OCI-LY1 (cell line): Measurements from ENCODE around the gene PACRG.

Experiments
- H2AFZ ChIP-seq: fragments of 200-600 bp; sonication (generic), shearing (Covaris generic); 2 replicates; pipeline ENCODE4 v1.6.0; 2014; ENCODE audit warnings: antibody characterized with exemption, mild to moderate bottlenecking, low read length
- H3F3A ChIP-seq: fragments of 200-600 bp; sonication (generic), shearing (Covaris generic); 2 replicates; pipeline ENCODE4 v1.6.0; 2014; ENCODE audit warnings: mild to moderate bottlenecking, antibody characterized with exemption, low read length, moderate library complexity; ENCODE audit not compliant: insufficient read depth
- H3K27ac ChIP-seq: fragments of 200-600 bp; sonication (generic); 2 replicates; pipeline ENCODE4 v1.5.1; 2014; ENCODE audit warnings: low read length, mixed run types, mild to moderate bottlenecking, low read depth; ENCODE audit not compliant: poor library complexity, severe bottlenecking
- H3K27me3 ChIP-seq: fragments of 200-600 bp; sonication (generic); 2 replicates; pipeline ENCODE4 v1.6.0; 2014; ENCODE audit warnings: antibody characterized with exemption, mild to moderate bottlenecking, low read length, moderate library complexity; ENCODE audit not compliant: insufficient read depth
- H3K36me3 ChIP-seq: fragments of 200-600 bp; sonication (generic); 2 replicates; pipeline ENCODE4 v1.6.1; 2014; ENCODE audit warnings: mild to moderate bottlenecking, antibody characterized with exemption, low read length, moderate library complexity, mixed read lengths; ENCODE audit not compliant: insufficient read depth
- H3K4me1 ChIP-seq: fragments of 200-600 bp; sonication (generic); 2 replicates; pipeline ENCODE4 v1.5.1; 2014; ENCODE audit warnings: mild to moderate bottlenecking, low read length, moderate library complexity; ENCODE audit not compliant: insufficient read depth, severe bottlenecking
- H3K4me2 ChIP-seq: fragments of 200-600 bp; sonication (generic), shearing (Covaris generic); 2 replicates; pipeline ENCODE4 v1.6.1; 2014; ENCODE audit warnings: low read length
- H3K4me3 ChIP-seq: fragments of 200-600 bp; sonication (generic); 2 replicates; pipeline ENCODE4 v1.5.1; 2014; ENCODE audit warnings: low read length, low read depth, mild to moderate bottlenecking, mixed read lengths; ENCODE audit not compliant: poor library complexity, severe bottlenecking
- H3K79me2 ChIP-seq: fragments of 200-600 bp; shearing (Covaris generic); 2 replicates; pipeline ENCODE4 v1.6.1; 2016; ENCODE audit warnings: mixed run types, low read length, mixed read lengths; ENCODE audit not compliant: insufficient read depth
- H3K9ac ChIP-seq: fragments of 200-600 bp; sonication (generic), shearing (Covaris generic); 2 replicates; pipeline ENCODE4 v1.6.1; 2014; ENCODE audit warnings: mild to moderate bottlenecking, low read length, mixed read lengths
- H3K9me2 ChIP-seq: fragments of 200-600 bp; sonication (generic), shearing (Covaris generic); 2 replicates; pipeline ENCODE4 v1.6.1; 2014; ENCODE audit warnings: low read depth, mild to moderate bottlenecking, low read length, mixed read lengths
- H3K9me3 ChIP-seq: fragments of 200-600 bp; shearing (Covaris generic); 2 replicates; pipeline ENCODE4 v1.6.1; 2014; ENCODE audit warnings: low read length, mixed read lengths
- H4K20me1 ChIP-seq: fragments of 200-600 bp; sonication (generic), shearing (Covaris generic); 2 replicates; pipeline ENCODE4 v1.6.0; 2016; ENCODE audit warnings: mild to moderate bottlenecking, low read length; ENCODE audit not compliant: insufficient read depth
- CTCF ChIP-seq: fragments of 200-600 bp; sonication (generic), shearing (Covaris generic); IDR thresholded peaks from 2 replicates; pipeline ENCODE4 v1.5.1; 2017; ENCODE audit warnings: mild to moderate bottlenecking, antibody characterized with exemption, low read length, moderate library complexity, mixed read lengths
- EZH2 ChIP-seq: fragments of 200-600 bp; sonication (generic), shearing (Covaris generic); IDR thresholded peaks from 2 replicates; pipeline ENCODE4 v1.8.0; 2017; ENCODE audit warnings: borderline replicate concordance, mixed run types, mild to moderate bottlenecking, antibody characterized with exemption, low read length, moderate library complexity, mixed read lengths

PACRG gene

GRCh38 chr6:163008626-163009025 is 280.9 kb downstream of the PACRG start:
- no peaks in the 10 kb centered on the region for H3K4me1 ChIP-seq
- H3K79me2 ChIP-seq, result no peaks in the 10 kb centered on the region
- no peaks in the 10 kb centered on the region for H3K9me2 ChIP-seq
- H3K9me3 ChIP-seq, result no peaks in the 10 kb centered on the region
- no peak overlapping the region for H3K4me2 ChIP-seq
- TF ChIP-seq EZH2, result no peak
- TF ChIP-seq CTCF, result no peak
- H3K27me3 ChIP-seq, result no peaks in the 10 kb centered on the region
- no peak overlapping the region for H3K9ac ChIP-seq
- H3K36me3 ChIP-seq, result no peaks in the 10 kb centered on the region
- no peaks in the 10 kb centered on the region for H3F3A ChIP-seq
- H2AFZ ChIP-seq, result no peak overlapping the region
- H3K27ac ChIP-seq, result no peak overlapping the region
- H4K20me1 ChIP-seq, result no peaks in the 10 kb centered on the region
- H3K4me3 ChIP-seq, result no peak overlapping the region

GRCh38 chr6:163010145-163010544 is 282.4 kb downstream of the PACRG start:
- Histone ChIP-seq H3K4me2 (no peak overlapping the region), H3K36me3 (no peaks in the 10 kb centered on the region), H3K27ac (no peak overlapping the region), H3K9ac (no peak overlapping the region), H3K9me2 (no peaks in the 10 kb centered on the region), H3K4me1 (no peaks in the 10 kb centered on the region), H3K4me3 (no peak overlapping the region), H2AFZ (no peak overlapping the region), H4K20me1 (no peaks in the 10 kb centered on the region), H3K79me2 (no peaks in the 10 kb centered on the region), H3K27me3 (no peaks in the 10 kb centered on the region), H3F3A (no peaks in the 10 kb centered on the region), H3K9me3 (no peaks in the 10 kb centered on the region)
- no peak for TF ChIP-seq CTCF
- TF ChIP-seq EZH2, result no peak

GRCh38 chr6:163014736-163015135 is 287.0 kb downstream of the PACRG start:
- no peaks in the 10 kb centered on the region for H3K27me3 ChIP-seq
- H3K9me3 ChIP-seq, result no peaks in the 10 kb centered on the region
- no peaks in the 10 kb centered on the region for H3K4me1 ChIP-seq
- H3K9ac ChIP-seq, result no peak overlapping the region
- H4K20me1 ChIP-seq, result no peaks in the 10 kb centered on the region
- no peaks in the 10 kb centered on the region for H3K79me2 ChIP-seq
- no peaks in the 10 kb centered on the region for H3F3A ChIP-seq
- H3K36me3 ChIP-seq, result no peaks in the 10 kb centered on the region
- no peak overlapping the region for H2AFZ ChIP-seq
- H3K4me2 ChIP-seq, result no peak overlapping the region
- H3K27ac ChIP-seq, result no peak overlapping the region
- H3K9me2 ChIP-seq, result no peaks in the 10 kb centered on the region
- H3K4me3 ChIP-seq, result no peak overlapping the region
- no peak for TF ChIP-seq CTCF
- no peak for TF ChIP-seq EZH2
